Thymus (tissue), 11 donors: ENCODE measurements around the gene GPRASP1. TPM values are rescaled to one million over a fixed set of nuclear protein-coding genes. Genes with fewer than 3 reads are reported as not detected.

Experiments used
- DNase-seq, 9 donors: peaks; one replicate each; pipeline ENCODE4 v3.0.0-alpha.2; 2013; ENCODE audit warnings: low spot score in 9 of 9, low read depth in 6 of 9, missing footprints in 1 of 9
- H3K27ac ChIP-seq, 2 donors: one replicate each; pipeline ENCODE4 v1.5.1; 2013; ENCODE audit warnings: control low read depth in 1 of 2, low read depth in 1 of 2, low read length in 1 of 2, mild to moderate bottlenecking in 1 of 2, moderate library complexity in 1 of 2
- H3K27me3 ChIP-seq, 2 donors: one replicate each; pipeline ENCODE4 v1.5.1; 2013; ENCODE audit warnings: low read length in 1 of 2; ENCODE audit not compliant: control insufficient read depth in 2 of 2, insufficient read depth in 1 of 2
- H3K36me3 ChIP-seq, 2 donors: one replicate each; pipeline ENCODE4 v1.5.1; 2013; ENCODE audit warnings: low read length in 1 of 2, mild to moderate bottlenecking in 1 of 2, moderate library complexity in 1 of 2; ENCODE audit not compliant: control insufficient read depth in 2 of 2, insufficient read depth in 2 of 2
- H3K4me1 ChIP-seq, 2 donors: one replicate each; pipeline ENCODE4 v1.5.1; 2013; ENCODE audit warnings: low read length in 2 of 2; ENCODE audit not compliant: control insufficient read depth in 2 of 2, insufficient read depth in 2 of 2
- H3K4me3 ChIP-seq, 2 donors: one replicate each; pipeline ENCODE4 v1.5.1; 2013; ENCODE audit warnings: low read length in 2 of 2, control low read depth in 1 of 2, mild to moderate bottlenecking in 1 of 2
- H3K9me3 ChIP-seq, 2 donors: one replicate each; pipeline ENCODE4 v1.5.1; 2013; ENCODE audit warnings: low read length in 1 of 2, mild to moderate bottlenecking in 1 of 2; ENCODE audit not compliant: control insufficient read depth in 2 of 2, insufficient read depth in 1 of 2
- WGBS: extraction: QIAGEN DNeasy Blood & Tissue Kit; methylation state at CpG from one replicate; pipeline ENCODE4 v1.1.7; 2013; 5-methylcytosine and 5-hydroxymethylcytosine counted together
- polyA plus RNA-seq: library from polyadenylated mRNA; stranded (reverse); fragments of 200-250 nt; gene quantifications from one replicate; pipeline ENCODE4 v1.2.3, GENCODE V29; 2013
- total RNA-seq: library from RNA; stranded (reverse); fragments of 120-200 nt; gene quantifications from one replicate; pipeline ENCODE4 v1.2.4, GENCODE V29; 2013
- donor health status: healthy.

Gene GPRASP1
- total and polyA plus RNA-seq, 2 donors, result 4.3 to 21.7 TPM

DNA sequence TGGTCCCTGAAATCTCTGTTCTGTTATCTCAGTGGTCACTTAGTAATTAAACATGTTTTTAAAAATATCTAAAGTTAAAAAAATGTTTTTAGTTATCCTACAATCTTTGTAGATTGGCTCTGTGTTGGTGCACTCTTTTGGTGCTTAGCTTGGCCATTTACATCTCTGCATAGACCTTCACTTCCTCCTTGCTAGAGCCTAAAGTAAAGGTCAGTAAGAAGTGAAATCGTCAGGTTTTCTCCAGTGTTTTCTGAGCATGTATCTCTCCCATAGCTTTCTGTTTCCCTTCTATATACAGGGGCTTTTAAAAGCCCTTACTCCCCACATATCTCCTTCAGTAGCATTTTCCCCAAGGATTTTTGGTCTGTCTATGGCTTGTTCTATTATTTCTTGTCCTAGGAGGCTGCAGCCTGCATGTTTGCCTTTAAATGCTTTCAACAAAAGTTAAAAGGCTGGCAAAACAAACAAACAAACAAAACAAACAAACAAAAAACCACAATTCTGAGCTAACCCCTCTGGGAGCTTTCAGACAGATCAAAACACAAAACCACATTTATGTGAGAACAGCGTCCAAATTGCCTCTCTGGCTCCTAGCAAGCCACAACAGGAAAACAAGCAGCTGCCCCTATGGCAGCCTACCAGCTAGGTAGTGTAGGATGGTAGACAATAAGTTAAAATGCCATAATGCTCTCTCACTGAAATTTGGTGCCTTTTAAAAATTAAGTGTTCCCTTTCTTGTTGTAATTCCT lies 33.7 kb downstream of the GPRASP1 start:
- H3K9me3 ChIP-seq, result peaks cover 0 to 6% of the 10 kb centered on the region in 2 donors

DNA sequence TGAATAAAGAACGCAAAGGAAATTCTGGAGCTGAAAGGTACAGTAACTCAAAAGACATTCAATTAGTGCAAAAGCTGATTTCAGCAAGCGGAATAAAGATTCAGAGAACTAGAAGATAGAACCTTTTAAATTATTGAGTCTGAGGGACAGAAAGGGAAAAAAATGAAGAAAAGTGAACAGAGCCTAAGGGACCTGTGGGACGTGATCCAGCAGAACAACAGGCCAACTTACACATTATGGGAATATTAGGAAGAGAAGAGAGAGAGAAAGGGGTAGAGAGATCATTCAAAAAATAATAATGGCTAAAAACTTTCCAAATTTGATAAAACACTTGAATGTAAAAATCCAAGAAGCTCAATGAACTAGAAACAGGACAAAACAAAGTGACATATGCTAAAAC lies 43.5 kb downstream of the GPRASP1 start:
- Histone ChIP-seq H3K27ac (no peak overlapping the region), H3K36me3 (no peaks in the 10 kb centered on the region), H3K9me3 (no peaks in the 10 kb centered on the region), H3K27me3 (no peaks in the 10 kb centered on the region), H3K4me1 (no peaks in the 10 kb centered on the region), H3K4me3 (no peak overlapping the region)
- DNase-seq, result no peak
- WGBS, result 98% methylated on average over 3 of the region's 3 CpGs

More for the DNA sequence above, 33.7 kb downstream of the GPRASP1 start:
- Histone ChIP-seq H3K27me3 (no peaks in the 10 kb centered on the region), H3K36me3 (no peaks in the 10 kb centered on the region), H3K4me3 (no peak overlapping the region), H3K27ac (no peak overlapping the region), H3K4me1 (no peaks in the 10 kb centered on the region)
- no peak for DNase-seq
- WGBS, result 29% methylated on average over 2 of the region's 2 CpGs

DNA sequence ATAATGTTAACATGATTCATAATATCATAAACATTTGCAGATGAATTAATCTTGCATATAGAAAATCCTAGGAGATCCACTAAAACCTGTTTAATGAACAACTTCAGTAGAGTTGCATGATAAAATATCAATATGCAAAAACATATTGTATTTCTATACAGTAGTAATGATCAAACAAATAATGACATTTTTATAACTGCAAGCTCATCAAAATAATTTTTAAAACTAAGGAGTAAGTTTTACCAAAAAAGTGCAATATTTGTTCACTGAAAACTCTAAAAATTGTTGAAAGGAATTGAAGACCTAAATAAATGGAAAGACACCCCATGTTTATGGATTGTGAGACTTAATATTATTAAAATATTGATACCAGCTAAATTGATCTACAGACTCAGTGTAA lies 45.0 kb downstream of the GPRASP1 start:
- DNase-seq, result no peak
- H3K36me3 ChIP-seq, result no peaks in the 10 kb centered on the region
- no peaks in the 10 kb centered on the region for H3K27me3 ChIP-seq
- no peak overlapping the region for H3K27ac ChIP-seq
- no peaks in the 10 kb centered on the region for H3K4me1 ChIP-seq
- H3K4me3 ChIP-seq, result no peak overlapping the region
- H3K9me3 ChIP-seq, result no peaks in the 10 kb centered on the region

DNA sequence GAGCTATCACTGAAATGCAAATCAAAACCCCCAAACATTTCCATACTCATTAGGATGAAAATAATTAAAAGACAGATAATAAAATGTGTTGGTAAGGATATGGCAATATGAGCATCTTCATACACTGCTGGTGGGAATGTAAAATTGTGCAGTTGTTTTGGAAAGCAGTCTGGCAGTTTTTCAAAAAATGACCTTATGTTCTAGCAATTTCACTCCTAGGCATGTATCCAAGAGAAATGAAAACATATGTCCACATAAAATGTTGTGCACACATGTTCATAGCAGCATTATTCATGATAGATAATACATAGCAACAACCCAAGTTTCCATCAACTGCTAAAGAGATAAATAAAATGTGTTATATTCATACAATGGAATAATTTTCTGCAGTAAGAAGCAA lies 46.2 kb downstream of the GPRASP1 start:
- no peaks in the 10 kb centered on the region for H3K9me3 ChIP-seq
- no peaks in the 10 kb centered on the region for H3K4me1 ChIP-seq
- no peaks in the 10 kb centered on the region for H3K27me3 ChIP-seq
- H3K36me3 ChIP-seq, result no peaks in the 10 kb centered on the region
- no peak overlapping the region for H3K4me3 ChIP-seq
- no peak overlapping the region for H3K27ac ChIP-seq
- DNase-seq, result no peak

Other genes starting within 250 kb of the GPRASP1 start
- not detected for gene NXF2B, start 211.5 kb upstream of the GPRASP1 start, total RNA-seq
- 0.09 TPM for gene NXF2B, start 211.5 kb upstream of the GPRASP1 start, polyA plus RNA-seq
- gene TCP11X2, start 179.7 kb upstream of the GPRASP1 start, total RNA-seq, result not detected
- gene TCP11X2, start 179.7 kb upstream of the GPRASP1 start, polyA plus RNA-seq, result not detected
- 6.1 TPM for gene TMSB15A, start 134.7 kb upstream of the GPRASP1 start, total RNA-seq
- gene TMSB15A, start 134.7 kb upstream of the GPRASP1 start, polyA plus RNA-seq, result 1.3 TPM
- 17.4 TPM for gene ARMCX5, start 52.0 kb upstream of the GPRASP1 start, total RNA-seq
- gene ARMCX5, start 52.0 kb upstream of the GPRASP1 start, polyA plus RNA-seq, result 12.2 TPM
- 9.6 TPM for gene GPRASP2, start 61.0 kb downstream of the GPRASP1 start, total RNA-seq
- 7.3 TPM for gene GPRASP2, start 61.0 kb downstream of the GPRASP1 start, polyA plus RNA-seq
- 3.1 TPM for gene GPRASP3, start 69.3 kb downstream of the GPRASP1 start, total RNA-seq
- 2.0 TPM for gene GPRASP3, start 69.3 kb downstream of the GPRASP1 start, polyA plus RNA-seq